Mesenchymal stem cell (in vitro differentiated cells and primary cell): Measurements from ENCODE around the gene MPDZ.

Experiments used
- DNase-seq: peaks from one replicate; pipeline ENCODE4 v3.0.0-alpha.2; 2013
- H2AFZ ChIP-seq: one replicate; pipeline ENCODE4 v1.6.1; 2013; ENCODE audit warnings: low read depth, mild to moderate bottlenecking, control low read depth, inconsistent platforms, low read length, moderate library complexity
- H2AK5ac ChIP-seq: 2 replicates; pipeline ENCODE4 v1.6.1; 2013; ENCODE audit warnings: low read length, moderate library complexity, mild to moderate bottlenecking, inconsistent platforms; ENCODE audit not compliant: severe bottlenecking
- H2BK120ac ChIP-seq: one replicate; pipeline ENCODE4 v1.6.1; 2013; ENCODE audit warnings: low read depth, mild to moderate bottlenecking, inconsistent platforms, low read length, moderate library complexity
- H2BK12ac ChIP-seq, 2 experiments: one replicate each; pipeline ENCODE4 v1.6.1; 2013; ENCODE audit warnings: inconsistent platforms in 2 of 2, low read length in 2 of 2, mild to moderate bottlenecking in 2 of 2, moderate library complexity in 2 of 2, control low read depth in 1 of 2
- H2BK15ac ChIP-seq: one replicate; pipeline ENCODE4 v1.6.1; 2013; ENCODE audit warnings: mild to moderate bottlenecking, low read depth, inconsistent platforms; ENCODE audit not compliant: poor library complexity, severe bottlenecking
- H2BK5ac ChIP-seq: 2 replicates; pipeline ENCODE4 v1.6.1; 2013; ENCODE audit warnings: low read depth, mild to moderate bottlenecking, low read length, control low read depth, inconsistent platforms; ENCODE audit not compliant: poor library complexity, severe bottlenecking
- H3K14ac ChIP-seq, 2 experiments: one replicate each; pipeline ENCODE4 v1.6.1; 2013; ENCODE audit warnings: inconsistent platforms in 2 of 2, low read length in 2 of 2, control low read depth in 1 of 2, mild to moderate bottlenecking in 1 of 2, moderate library complexity in 1 of 2
- H3K18ac ChIP-seq, 2 experiments: one replicate each; pipeline ENCODE4 v1.6.1; 2013; ENCODE audit warnings: inconsistent platforms in 2 of 2, low read length in 2 of 2, control low read depth in 1 of 2, low read depth in 1 of 2, mild to moderate bottlenecking in 1 of 2
- H3K23ac ChIP-seq, 2 experiments: one replicate each; pipeline ENCODE4 v1.6.1; 2013; ENCODE audit warnings: inconsistent platforms in 2 of 2, low read length in 2 of 2, mild to moderate bottlenecking in 2 of 2, moderate library complexity in 2 of 2, control low read depth in 1 of 2
- H3K27ac ChIP-seq: 2 replicates; pipeline ENCODE4 v1.5.1; 2013; ENCODE audit warnings: mild to moderate bottlenecking, moderate library complexity, low read length, control low read depth, inconsistent platforms; ENCODE audit not compliant: poor library complexity, severe bottlenecking
- H3K27me3 ChIP-seq, 2 experiments: 2 replicates each; pipeline versions ENCODE4 v1.6.1 to v1.7.0; 2013; ENCODE audit warnings: low read length in 2 of 2, mild to moderate bottlenecking in 2 of 2, moderate library complexity in 2 of 2, control low read depth in 1 of 2, inconsistent platforms in 1 of 2; ENCODE audit not compliant: control insufficient read depth in 1 of 2, insufficient read depth in 1 of 2
- H3K36me3 ChIP-seq, 2 experiments: 2 replicates each; pipeline versions ENCODE4 v1.6.1 to v1.7.0; 2013; ENCODE audit warnings: low read length in 2 of 2, control low read depth in 1 of 2, inconsistent platforms in 1 of 2, low read depth in 1 of 2, mild to moderate bottlenecking in 1 of 2; ENCODE audit not compliant: insufficient read depth in 2 of 2, control insufficient read depth in 1 of 2
- H3K4ac ChIP-seq, 2 experiments: one replicate each; pipeline ENCODE4 v1.6.1; 2013; ENCODE audit warnings: inconsistent platforms in 2 of 2, low read length in 2 of 2, mild to moderate bottlenecking in 2 of 2, moderate library complexity in 2 of 2, control low read depth in 1 of 2, low read depth in 1 of 2
- H3K4me1 ChIP-seq: 2 replicates; pipeline ENCODE4 v1.6.1; 2013; ENCODE audit warnings: low read depth, low read length, control low read depth; ENCODE audit not compliant: control insufficient read depth, insufficient read depth
- H3K4me2 ChIP-seq: 2 replicates; pipeline ENCODE4 v1.6.1; 2013; ENCODE audit warnings: low read length, mild to moderate bottlenecking, inconsistent platforms; ENCODE audit not compliant: poor library complexity, severe bottlenecking
- H3K4me3 ChIP-seq, 2 experiments: 2 replicates each; pipeline versions ENCODE4 v1.5.1 to v1.7.0; 2013; ENCODE audit warnings: low read length in 2 of 2, mild to moderate bottlenecking in 2 of 2, control low read depth in 1 of 2, low read depth in 1 of 2; ENCODE audit not compliant: insufficient read depth in 1 of 2
- H3K79me1 ChIP-seq: replicated peaks from 2 replicates; pipeline ENCODE4 v1.6.1; 2013; ENCODE audit warnings: mild to moderate bottlenecking, control low read depth, low read length, inconsistent platforms; ENCODE audit not compliant: poor library complexity, severe bottlenecking
- H3K9ac ChIP-seq: 2 replicates; pipeline ENCODE4 v1.7.0; 2013; ENCODE audit warnings: mild to moderate bottlenecking, low read length, moderate library complexity
- H3K9me3 ChIP-seq: 2 replicates; pipeline ENCODE4 v1.7.0; 2013; ENCODE audit warnings: mild to moderate bottlenecking, low read length; ENCODE audit not compliant: control insufficient read depth
- H4K8ac ChIP-seq: one replicate; pipeline ENCODE4 v1.6.1; 2013; ENCODE audit warnings: inconsistent platforms, mild to moderate bottlenecking, low read length, moderate library complexity
- H4K91ac ChIP-seq: one replicate; pipeline ENCODE4 v1.6.1; 2013; ENCODE audit warnings: mild to moderate bottlenecking, low read length, inconsistent platforms
- WGBS: methylation state at CpG from one replicate; pipeline ENCODE4 v1.1.7; 2013; ENCODE audit warnings: mixed read lengths; 5-methylcytosine and 5-hydroxymethylcytosine counted together

MPDZ gene

DNA sequence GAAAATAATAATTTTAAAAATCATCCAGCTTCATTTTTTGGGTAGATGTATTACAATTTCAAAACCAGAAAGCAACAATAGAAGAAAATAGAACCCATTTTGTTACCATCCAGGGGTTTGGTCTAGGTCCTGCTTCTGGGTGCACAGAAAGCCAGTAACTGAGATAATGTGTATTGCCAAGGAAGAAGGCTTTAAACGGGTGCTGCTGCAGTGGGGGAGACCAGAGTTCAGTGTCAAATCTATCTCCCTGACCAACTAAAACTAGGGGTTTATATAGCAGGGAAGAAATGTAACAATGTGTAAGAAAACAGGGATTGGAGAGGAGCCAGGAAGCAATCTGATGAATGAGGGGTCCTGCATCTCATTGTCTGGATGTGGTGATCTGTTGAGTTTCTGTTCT lies 17.5 kb upstream of the MPDZ start:
- H3K4me3 ChIP-seq = no peak overlapping the region
- no peak overlapping the region for H2BK12ac ChIP-seq
- no peak overlapping the region for H3K4me2 ChIP-seq
- H3K79me1 ChIP-seq = no peaks in the 10 kb centered on the region
- H2BK15ac ChIP-seq = no peak overlapping the region
- no peak overlapping the region for H2AK5ac ChIP-seq
- H3K18ac ChIP-seq = no peak overlapping the region
- no peak overlapping the region for H4K8ac ChIP-seq
- no peak overlapping the region for H3K9ac ChIP-seq
- peaks cover 2% of the 10 kb centered on the region for H3K9me3 ChIP-seq
- H4K91ac ChIP-seq = no peak overlapping the region
- no peak overlapping the region for H3K14ac ChIP-seq
- DNase-seq = no peak
- H3K36me3 ChIP-seq = no peaks in the 10 kb centered on the region
- no peak overlapping the region for H3K4ac ChIP-seq
- no peaks in the 10 kb centered on the region for H3K27me3 ChIP-seq
- no peak overlapping the region for H3K23ac ChIP-seq
- no peak overlapping the region for H2BK120ac ChIP-seq
- H2BK5ac ChIP-seq = no peak overlapping the region
- no peak overlapping the region for H3K27ac ChIP-seq
- H3K4me1 ChIP-seq = no peaks in the 10 kb centered on the region
- no peak overlapping the region for H2AFZ ChIP-seq
- WGBS = 86% methylated on average over 1 of the region's 1 CpG

GRCh38 chr9:13295556-13295955 lies 16.1 kb upstream of the MPDZ start:
- Histone ChIP-seq H3K9ac (no peak overlapping the region), H3K79me1 (no peaks in the 10 kb centered on the region), H3K9me3 (peaks cover 2% of the 10 kb centered on the region), H3K36me3 (no peaks in the 10 kb centered on the region), H2AFZ (no peak overlapping the region), H4K8ac (no peak overlapping the region), H3K27ac (no peak overlapping the region), H3K4ac (no peak overlapping the region), H3K4me2 (no peak overlapping the region), H3K14ac (no peak overlapping the region), H3K18ac (no peak overlapping the region), H2BK15ac (no peak overlapping the region), H3K4me1 (no peaks in the 10 kb centered on the region), H3K23ac (no peak overlapping the region), H3K4me3 (no peak overlapping the region), H2BK120ac (no peak overlapping the region), H2BK5ac (no peak overlapping the region), H2BK12ac (no peak overlapping the region), H4K91ac (no peak overlapping the region), H3K27me3 (no peaks in the 10 kb centered on the region), H2AK5ac (no peak overlapping the region)
- 94% methylated on average over 1 of the region's 1 CpG for WGBS
- peak; percentile 8 for DNase-seq

GRCh38 chr9:13292782-13293181 lies 13.3 kb upstream of the MPDZ start:
- Histone ChIP-seq H3K27ac (no peak overlapping the region), H3K14ac (no peak overlapping the region), H2BK12ac (no peak overlapping the region), H4K91ac (no peak overlapping the region), H3K9me3 (peaks cover 2% of the 10 kb centered on the region), H3K36me3 (no peaks in the 10 kb centered on the region), H2AFZ (no peak overlapping the region), H3K9ac (no peak overlapping the region), H3K4me3 (no peak overlapping the region), H3K27me3 (no peaks in the 10 kb centered on the region), H2AK5ac (no peak overlapping the region), H2BK120ac (no peak overlapping the region), H2BK15ac (no peak overlapping the region), H3K18ac (no peak overlapping the region), H3K4ac (no peak overlapping the region), H2BK5ac (no peak overlapping the region), H3K23ac (no peak overlapping the region), H4K8ac (no peak overlapping the region), H3K4me1 (no peaks in the 10 kb centered on the region), H3K79me1 (no peaks in the 10 kb centered on the region), H3K4me2 (no peak overlapping the region)
- no peak for DNase-seq
- 86% methylated on average over 2 of the region's 2 CpGs for WGBS

GRCh38 chr9:13292158-13292557 lies 12.7 kb upstream of the MPDZ start:
- H2BK15ac ChIP-seq = no peak overlapping the region
- no peak overlapping the region for H2BK120ac ChIP-seq
- no peak overlapping the region for H2AFZ ChIP-seq
- no peaks in the 10 kb centered on the region for H3K27me3 ChIP-seq
- H3K23ac ChIP-seq = no peak overlapping the region
- H4K91ac ChIP-seq = no peak overlapping the region
- no peak overlapping the region for H2BK5ac ChIP-seq
- H2AK5ac ChIP-seq = no peak overlapping the region
- H3K9me3 ChIP-seq = peaks cover 2% of the 10 kb centered on the region
- no peaks in the 10 kb centered on the region for H3K36me3 ChIP-seq
- no peak overlapping the region for H3K18ac ChIP-seq
- no peak overlapping the region for H3K14ac ChIP-seq
- no peak overlapping the region for H4K8ac ChIP-seq
- H3K79me1 ChIP-seq = no peaks in the 10 kb centered on the region
- no peak overlapping the region for H3K9ac ChIP-seq
- H3K4me2 ChIP-seq = no peak overlapping the region
- H3K4ac ChIP-seq = no peak overlapping the region
- H3K4me3 ChIP-seq = no peak overlapping the region
- H3K27ac ChIP-seq = no peak overlapping the region
- no peak for DNase-seq
- no peak overlapping the region for H2BK12ac ChIP-seq
- H3K4me1 ChIP-seq = no peaks in the 10 kb centered on the region
- 100% methylated on average over 1 of the region's 3 CpGs for WGBS
